Measurements from ENCODE around the gene KCNN3. TPM values are rescaled to one million over a fixed set of nuclear protein-coding genes. Genes with fewer than 3 reads are reported as not detected.
"Not testable (repeated sequence)": the region's sequence is repeated elsewhere in the genome, so short reads cannot be mapped to it uniquely, and the experiment has no call there.

The KCNN3 gene
- total and polyA plus RNA-seq, 2 donors, result 1.5 to 16.6 TPM

- Histone ChIP-seq H3K27ac (ENCODE audit: low read depth) (no peak overlapping the region), H3K4me3 (ENCODE audit: low read depth, low read length) (no peak overlapping the region), H3K4me1 (ENCODE audit: insufficient read depth) (no peaks in the 10 kb centered on the region), H3K36me3 (ENCODE audit: insufficient read depth) (no peaks in the 10 kb centered on the region)
- WGBS, result 60% methylated on average over 4 of the region's 4 CpGs
- no peak for DNase-seq (ENCODE audit: extremely low spot score)
Observed at GRCh38 chr1:154696456-154696855, 173.6 kb downstream of the KCNN3 start.

GRCh38 chr1:154695985-154696384 is 174.1 kb downstream of the KCNN3 start:
- 44% methylated on average over 2 of the region's 2 CpGs for WGBS
- H3K4me3 ChIP-seq (ENCODE audit: low read depth, low read length), result no peak overlapping the region
- no peaks in the 10 kb centered on the region for H3K36me3 ChIP-seq (ENCODE audit: insufficient read depth)
- no peaks in the 10 kb centered on the region for H3K4me1 ChIP-seq (ENCODE audit: insufficient read depth)
- H3K27ac ChIP-seq (ENCODE audit: low read depth), result no peak overlapping the region
- DNase-seq (ENCODE audit: extremely low spot score), result no peak

GRCh38 chr1:154694995-154695394 is 175.1 kb downstream of the KCNN3 start:
- DNase-seq (ENCODE audit: extremely low spot score), result no peak
- H3K4me3 ChIP-seq (ENCODE audit: low read depth, low read length), result no peak overlapping the region
- no peaks in the 10 kb centered on the region for H3K4me1 ChIP-seq (ENCODE audit: insufficient read depth)
- 80% methylated on average over 4 of the region's 4 CpGs for WGBS
- no peaks in the 10 kb centered on the region for H3K36me3 ChIP-seq (ENCODE audit: insufficient read depth)
- no peak overlapping the region for H3K27ac ChIP-seq (ENCODE audit: low read depth)

- Histone ChIP-seq H3K27ac (ENCODE audit: low read depth) (no peak overlapping the region), H3K4me1 (ENCODE audit: insufficient read depth) (no peaks in the 10 kb centered on the region), H3K36me3 (ENCODE audit: insufficient read depth) (no peaks in the 10 kb centered on the region), H3K4me3 (ENCODE audit: low read depth, low read length) (no peak overlapping the region)
- DNase-seq (ENCODE audit: extremely low spot score), result no peak
- WGBS, result 67% methylated on average over 3 of the region's 3 CpGs
Observed at GRCh38 chr1:154689083-154689482, 181.0 kb downstream of the KCNN3 start.

- no peaks in the 10 kb centered on the region for H3K36me3 ChIP-seq (ENCODE audit: insufficient read depth)
- H3K4me3 ChIP-seq (ENCODE audit: low read depth, low read length), result no peak overlapping the region
- DNase-seq (ENCODE audit: extremely low spot score), result no peak
- no peaks in the 10 kb centered on the region for H3K4me1 ChIP-seq (ENCODE audit: insufficient read depth)
- H3K27ac ChIP-seq (ENCODE audit: low read depth), result no peak overlapping the region
- 19% methylated on average over 2 of the region's 2 CpGs for WGBS
Observed at GRCh38 chr1:154686507-154686906, 183.6 kb downstream of the KCNN3 start.

GRCh38 chr1:154683820-154684219 is 186.3 kb downstream of the KCNN3 start:
- no peaks in the 10 kb centered on the region for H3K4me1 ChIP-seq (ENCODE audit: insufficient read depth)
- no peaks in the 10 kb centered on the region for H3K36me3 ChIP-seq (ENCODE audit: insufficient read depth)
- H3K27ac ChIP-seq (ENCODE audit: low read depth), result no peak overlapping the region
- no peak overlapping the region for H3K4me3 ChIP-seq (ENCODE audit: low read depth, low read length)
- WGBS, result 30% methylated on average over 4 of the region's 4 CpGs
- DNase-seq (ENCODE audit: extremely low spot score), result no peak

- Histone ChIP-seq H3K4me1 (ENCODE audit: insufficient read depth) (no peaks in the 10 kb centered on the region), H3K4me3 (ENCODE audit: low read depth, low read length) (no peak overlapping the region), H3K27ac (ENCODE audit: low read depth) (no peak overlapping the region), H3K36me3 (ENCODE audit: insufficient read depth) (no peaks in the 10 kb centered on the region)
- 72% methylated on average over 13 of the region's 13 CpGs for WGBS
- no peak for DNase-seq (ENCODE audit: extremely low spot score)
Observed at GRCh38 chr1:154682254-154682653, 187.8 kb downstream of the KCNN3 start.

- not testable (repeated sequence) for DNase-seq (ENCODE audit: extremely low spot score); H3K4me3 ChIP-seq (ENCODE audit: low read depth, low read length); H3K27ac ChIP-seq (ENCODE audit: low read depth); H3K36me3 ChIP-seq (ENCODE audit: insufficient read depth); H3K4me1 ChIP-seq (ENCODE audit: insufficient read depth)
- 93% methylated on average over 22 of the region's 27 CpGs for WGBS
Observed at GRCh38 chr1:154677844-154678243, 192.2 kb downstream of the KCNN3 start.

- H3K27ac ChIP-seq (ENCODE audit: low read depth); H3K36me3 ChIP-seq (ENCODE audit: insufficient read depth); DNase-seq (ENCODE audit: extremely low spot score); H3K4me1 ChIP-seq (ENCODE audit: insufficient read depth); H3K4me3 ChIP-seq (ENCODE audit: low read depth, low read length): not testable (repeated sequence)
- 78% methylated on average over 2 of the region's 2 CpGs for WGBS
Observed at GRCh38 chr1:154676847-154677246, 193.2 kb downstream of the KCNN3 start.

- H3K4me1 ChIP-seq (ENCODE audit: insufficient read depth); H3K27ac ChIP-seq (ENCODE audit: low read depth); H3K4me3 ChIP-seq (ENCODE audit: low read depth, low read length); H3K36me3 ChIP-seq (ENCODE audit: insufficient read depth); DNase-seq (ENCODE audit: extremely low spot score): not testable (repeated sequence)
- WGBS, result 77% methylated on average over 7 of the region's 7 CpGs
Observed at GRCh38 chr1:154674456-154674855, 195.6 kb downstream of the KCNN3 start.

- not testable (repeated sequence) for H3K36me3 ChIP-seq (ENCODE audit: insufficient read depth); H3K4me3 ChIP-seq (ENCODE audit: low read depth, low read length); H3K4me1 ChIP-seq (ENCODE audit: insufficient read depth); H3K27ac ChIP-seq (ENCODE audit: low read depth); DNase-seq (ENCODE audit: extremely low spot score)
- 85% methylated on average over 8 of the region's 8 CpGs for WGBS
Observed at GRCh38 chr1:154672245-154672644, 197.8 kb downstream of the KCNN3 start.

- WGBS, result 59% methylated on average over 9 of the region's 9 CpGs
- H3K4me3 ChIP-seq (ENCODE audit: low read depth, low read length), result not testable (repeated sequence)
Observed at GRCh38 chr1:154671412-154671811, 198.7 kb downstream of the KCNN3 start.

GRCh38 chr1:154670310-154671270 is 199.5 kb downstream of the KCNN3 start:
- WGBS, result 88% methylated on average over 41 of the region's 41 CpGs
- H3K4me3 ChIP-seq (ENCODE audit: low read depth, low read length); H3K36me3 ChIP-seq (ENCODE audit: insufficient read depth); DNase-seq (ENCODE audit: extremely low spot score); H3K4me1 ChIP-seq (ENCODE audit: insufficient read depth); H3K27ac ChIP-seq (ENCODE audit: low read depth): not testable (repeated sequence)

More at GRCh38 chr1:154671412-154671811, 198.7 kb downstream of the KCNN3 start:
- not testable (repeated sequence) for DNase-seq (ENCODE audit: extremely low spot score); H3K27ac ChIP-seq (ENCODE audit: low read depth); H3K4me1 ChIP-seq (ENCODE audit: insufficient read depth); H3K36me3 ChIP-seq (ENCODE audit: insufficient read depth)

- Histone ChIP-seq H3K27ac (ENCODE audit: low read depth) (no peak overlapping the region), H3K4me3 (ENCODE audit: low read depth, low read length) (no peak overlapping the region), H3K4me1 (ENCODE audit: insufficient read depth) (no peaks in the 10 kb centered on the region), H3K36me3 (ENCODE audit: insufficient read depth) (no peaks in the 10 kb centered on the region)
- peak; percentile 46 for DNase-seq (ENCODE audit: extremely low spot score)
- 53% methylated on average over 9 of the region's 9 CpGs for WGBS
Observed at GRCh38 chr1:154669464-154670282, 200.4 kb downstream of the KCNN3 start.
